Natural killer cell (primary cell): ENCODE results near the gene CMTM6. TPM values are rescaled to one million over a fixed set of nuclear protein-coding genes. Genes with fewer than 3 reads are reported as not detected.

Source experiments
- ATAC-seq, 3 donors: fragments of 150-1000 bp in 2 of 3; fragments of 200-7000 bp in 1 of 3; cut with Tn5 transposase; 1 replicate in 1 of 3; 2 replicates in 2 of 3; pipeline ENCODE4 v1.10.0; 2021; ENCODE audit warnings: mild to moderate bottlenecking in 2 of 3, moderate library complexity in 2 of 3
- DNase-seq, 2 donors: peaks; one replicate each; pipeline versions ENCODE4 v3.0.0 to v3.0.0-alpha.2; 2013 to 2021; ENCODE audit warnings: mixed read lengths in 1 of 2
- H3K27ac ChIP-seq: one replicate; pipeline ENCODE4 v1.5.1; 2013; ENCODE audit warnings: mild to moderate bottlenecking, low read length
- H3K27me3 ChIP-seq: one replicate; pipeline ENCODE4 v1.6.1; 2013; ENCODE audit warnings: low read length; ENCODE audit not compliant: control insufficient read depth, insufficient read depth
- H3K36me3 ChIP-seq: one replicate; pipeline ENCODE4 v1.6.1; 2013; ENCODE audit warnings: low read length; ENCODE audit not compliant: control insufficient read depth, insufficient read depth
- H3K4me1 ChIP-seq: one replicate; pipeline ENCODE4 v1.6.1; 2013; ENCODE audit warnings: low read length; ENCODE audit not compliant: control insufficient read depth, insufficient read depth
- H3K4me3 ChIP-seq: one replicate; pipeline ENCODE4 v1.5.1; 2013; ENCODE audit warnings: low read length
- H3K9me3 ChIP-seq: one replicate; pipeline ENCODE4 v1.6.1; 2013; ENCODE audit warnings: low read length; ENCODE audit not compliant: control insufficient read depth, insufficient read depth
- H3K27ac Mint-ChIP-seq, 2 donors: one replicate each; pipeline ENCODE4 v1.8.0; 2022; ENCODE audit warnings: mild to moderate bottlenecking in 2 of 2, mixed read lengths in 2 of 2, moderate library complexity in 1 of 2
- H3K27me3 Mint-ChIP-seq, 2 donors: one replicate each; pipeline ENCODE4 v1.8.0; 2022; ENCODE audit warnings: low read depth in 2 of 2, mixed read lengths in 2 of 2
- H3K36me3 Mint-ChIP-seq: one replicate; pipeline ENCODE4 v1.8.0; 2022; ENCODE audit warnings: mixed read lengths
- H3K4me1 Mint-ChIP-seq, 2 donors: one replicate each; pipeline ENCODE4 v1.8.0; 2022; ENCODE audit warnings: mixed read lengths in 2 of 2
- H3K4me3 Mint-ChIP-seq: one replicate; pipeline ENCODE4 v1.8.0; 2022; ENCODE audit warnings: mild to moderate bottlenecking, moderate library complexity, mixed read lengths
- H3K9me3 Mint-ChIP-seq, 2 donors: one replicate each; pipeline ENCODE4 v1.8.0; 2022; ENCODE audit warnings: mixed read lengths in 2 of 2
- CTCF ChIP-seq: fragments of 200-600 bp; IDR thresholded peaks from one replicate; pipeline ENCODE4 v1.8.0; 2022; ENCODE audit warnings: antibody characterized with exemption
- WGBS: methylation state at CpG from one replicate; pipeline ENCODE4 v1.1.7; 2013; ENCODE audit warnings: missing lambda C conversion rate; ENCODE audit not compliant: insufficient coverage; 5-methylcytosine and 5-hydroxymethylcytosine counted together
- intact Hi-C: fragments of 100-400 bp; cut with micrococcal nuclease; formaldehyde crosslinking; loops from one replicate; pipeline ENCODE4 v1.14.2; 2022
- total RNA-seq, 4 donors: library from RNA; stranded (reverse); fragments of 120-200 nt in 1 of 4; gene quantifications; one replicate each; pipeline versions ENCODE4 v1.2.3 to v1.2.4, GENCODE V29; 2013 to 2022

The CMTM6 gene
- total RNA-seq, 3 donors from 2014 or later (not counting 1 experiment from before 2014, with no cell fraction given): 57.4 to 63.6 (median 59.5) TPM

GRCh38 chr3:32454111-32454510 is 48.5 kb downstream of the CMTM6 start:
- DNase-seq: no peak
- no peak overlapping the region for H3K27ac Mint-ChIP-seq
- TF ChIP-seq CTCF: no peak
- no peak overlapping the region for H3K4me3 ChIP-seq
- ATAC-seq: no peak
- H3K4me1 ChIP-seq: peaks cover 38% of the 10 kb centered on the region
- H3K27me3 Mint-ChIP-seq: no peaks in the 10 kb centered on the region
- peaks cover 7% of the 10 kb centered on the region for H3K36me3 ChIP-seq
- intact Hi-C loops: no loop called here
- no peak overlapping the region for H3K4me3 Mint-ChIP-seq
- peaks cover 9 to 10% of the 10 kb centered on the region in 2 donors for H3K4me1 Mint-ChIP-seq
- no peaks in the 10 kb centered on the region for H3K9me3 ChIP-seq
- no peak overlapping the region for H3K27ac ChIP-seq
- H3K36me3 Mint-ChIP-seq: no peaks in the 10 kb centered on the region
- H3K9me3 Mint-ChIP-seq: no peaks in the 10 kb centered on the region
- WGBS: 89% methylated on average over 6 of the region's 6 CpGs
- H3K27me3 ChIP-seq: no peaks in the 10 kb centered on the region

GRCh38 chr3:32453346-32453745 is 49.3 kb downstream of the CMTM6 start:
- Histone ChIP-seq H3K27me3 (no peaks in the 10 kb centered on the region), H3K36me3 (peaks cover 9% of the 10 kb centered on the region), H3K4me3 (no peak overlapping the region), H3K9me3 (no peaks in the 10 kb centered on the region), H3K4me1 (peaks cover 30% of the 10 kb centered on the region), H3K27ac (no peak overlapping the region)
- 100% methylated on average over 4 of the region's 5 CpGs for WGBS
- ATAC-seq (no peak), DNase-seq (no peak)
- Mint-ChIP-seq H3K4me1 (peaks cover 8 to 9% of the 10 kb centered on the region in 2 donors), H3K27ac (no peak overlapping the region), H3K36me3 (peaks cover 1% of the 10 kb centered on the region), H3K9me3 (no peaks in the 10 kb centered on the region), H3K27me3 (no peaks in the 10 kb centered on the region), H3K4me3 (no peak overlapping the region)
- no peak for TF ChIP-seq CTCF
- intact Hi-C loops: no loop called here

- Mint-ChIP-seq H3K4me3 (no peak overlapping the region), H3K27ac (no peak overlapping the region), H3K36me3 (peaks cover 9% of the 10 kb centered on the region), H3K9me3 (no peaks in the 10 kb centered on the region), H3K4me1 (no peaks in the 10 kb centered on the region), H3K27me3 (no peaks in the 10 kb centered on the region)
- Histone ChIP-seq H3K36me3 (peaks cover 10% of the 10 kb centered on the region), H3K27ac (no peak overlapping the region), H3K4me1 (peaks cover 17% of the 10 kb centered on the region), H3K4me3 (no peak overlapping the region), H3K27me3 (no peaks in the 10 kb centered on the region), H3K9me3 (no peaks in the 10 kb centered on the region)
- 93% methylated on average over 4 of the region's 4 CpGs for WGBS
- ATAC-seq: no peak
- intact Hi-C loops: no loop called here
- no peak for DNase-seq
- TF ChIP-seq CTCF: no peak
Measured at GRCh38 chr3:32452009-32452408, 50.6 kb downstream of the CMTM6 start.

GRCh38 chr3:32450992-32451659 is 51.5 kb downstream of the CMTM6 start:
- H3K4me3 ChIP-seq: no peak overlapping the region
- no peak for ATAC-seq
- intact Hi-C loops: no loop called here
- peaks cover 9% of the 10 kb centered on the region for H3K36me3 Mint-ChIP-seq
- H3K27me3 Mint-ChIP-seq: no peaks in the 10 kb centered on the region
- no peaks in the 10 kb centered on the region for H3K27me3 ChIP-seq
- TF ChIP-seq CTCF: no peak
- no peak overlapping the region for H3K4me3 Mint-ChIP-seq
- H3K9me3 Mint-ChIP-seq: no peaks in the 10 kb centered on the region
- no peaks in the 10 kb centered on the region for H3K4me1 Mint-ChIP-seq
- H3K9me3 ChIP-seq: no peaks in the 10 kb centered on the region
- H3K4me1 ChIP-seq: peaks cover 8% of the 10 kb centered on the region
- WGBS: 93% methylated on average over 12 of the region's 12 CpGs
- no peak overlapping the region for H3K27ac ChIP-seq
- no peak for DNase-seq
- no peak overlapping the region for H3K27ac Mint-ChIP-seq
- peaks cover 10% of the 10 kb centered on the region for H3K36me3 ChIP-seq
